Keratinocyte (primary cell): ENCODE results near the gene PGAP3. TPM values are rescaled to one million over a fixed set of nuclear protein-coding genes. Genes with fewer than 3 reads are reported as not detected.

Experiments
- DNase-seq: peaks from one replicate; pipeline ENCODE4 v3.0.0-alpha.2; 2011; ENCODE audit warnings: low read depth, missing footprints, low spot score
- FAIRE-seq: peaks from 2 replicates; lab custom pipeline; 2011; peaks lifted over from hg19 to GRCh38; lab: Jason Lieb, UNC
- H2AFZ ChIP-seq: 2 replicates; pipeline ENCODE4 v1.6.0; 2012; ENCODE audit warnings: low read length, control low read depth, inconsistent platforms; ENCODE audit not compliant: control insufficient read depth
- H3K27ac ChIP-seq: 2 replicates; pipeline ENCODE4 v1.5.1; 2011; ENCODE audit warnings: low read length; ENCODE audit not compliant: control insufficient read depth, insufficient read depth
- H3K27me3 ChIP-seq: 3 replicates; pipeline ENCODE4 v1.6.0; 2011; ENCODE audit warnings: low read length; ENCODE audit not compliant: control insufficient read depth, insufficient read depth; ENCODE audit errors: extremely low read depth
- H3K36me3 ChIP-seq, 2 experiments: 2 replicates in 1 of 2; 3 replicates in 1 of 2; pipeline ENCODE4 v1.5.1; 2011; ENCODE audit warnings: low read length in 2 of 2, mild to moderate bottlenecking in 1 of 2; ENCODE audit not compliant: control insufficient read depth in 2 of 2, insufficient read depth in 2 of 2; ENCODE audit errors: extremely low read depth in 1 of 2
- H3K4me1 ChIP-seq: 3 replicates; pipeline ENCODE4 v1.5.1; 2011; ENCODE audit warnings: low read length; ENCODE audit not compliant: control insufficient read depth, insufficient read depth; ENCODE audit errors: extremely low read depth
- H3K4me2 ChIP-seq: 3 replicates; pipeline ENCODE4 v1.6.0; 2011; ENCODE audit warnings: low read depth, low read length; ENCODE audit not compliant: control insufficient read depth, insufficient read depth; ENCODE audit errors: extremely low read depth
- H3K4me3 ChIP-seq, 3 experiments: fragments of 200-600 bp in 1 of 3; sonication (generic) in 1 of 3; 2 replicates in 2 of 3; 3 replicates in 1 of 3; pipeline ENCODE4 v1.5.1; 2011 to 2016; ENCODE audit warnings: low read length in 3 of 3, mild to moderate bottlenecking in 3 of 3, control low read depth in 2 of 3, inconsistent platforms in 1 of 3, low read depth in 1 of 3, mixed read lengths in 1 of 3, mixed run types in 1 of 3, moderate library complexity in 1 of 3; ENCODE audit not compliant: control insufficient read depth in 2 of 3, insufficient read depth in 2 of 3; ENCODE audit errors: extremely low read depth in 1 of 3
- H3K79me2 ChIP-seq: 2 replicates; pipeline ENCODE4 v1.6.0; 2012; ENCODE audit warnings: low read length; ENCODE audit not compliant: control insufficient read depth, insufficient read depth
- H3K9ac ChIP-seq: 3 replicates; pipeline ENCODE4 v1.6.0; 2011; ENCODE audit warnings: low read length; ENCODE audit not compliant: control insufficient read depth, insufficient read depth; ENCODE audit errors: extremely low read depth
- H3K9me1 ChIP-seq: 3 replicates; pipeline ENCODE4 v1.6.0; 2011; ENCODE audit warnings: low read length; ENCODE audit not compliant: control insufficient read depth, insufficient read depth; ENCODE audit errors: extremely low read depth
- H3K9me3 ChIP-seq: 2 replicates; pipeline ENCODE4 v1.5.1; 2012; ENCODE audit warnings: low read depth, low read length; ENCODE audit not compliant: control insufficient read depth
- H4K20me1 ChIP-seq: 3 replicates; pipeline ENCODE4 v1.6.0; 2011; ENCODE audit warnings: low read length; ENCODE audit not compliant: control insufficient read depth, insufficient read depth; ENCODE audit errors: extremely low read depth
- EZH2 ChIP-seq: IDR thresholded peaks from one replicate; pipeline ENCODE4 v1.6.1; 2012; ENCODE audit warnings: inconsistent platforms, mild to moderate bottlenecking, low read length, moderate library complexity
- dilution Hi-C: fragments of 300-500 bp; cut with MboI; formaldehyde crosslinking; loops from one replicate; pipeline ENCODE4 v1.7.0; 2020; ENCODE audit warnings: low sequenced_read_pairs; ENCODE audit not compliant: extremely low pct_ligation_motif_present
- polyA plus RNA-seq, 5 experiments: library from polyadenylated mRNA; depleted of rRNA in 3 of 5; stranded (reverse) in 3 of 5; stranded (forward) in 1 of 5; unstranded in 1 of 5; fragments of >200 nt; gene quantifications; 1 replicate in 1 of 5; 2 replicates in 3 of 5; 3 replicates in 1 of 5; pipeline versions ENCODE4 v1.2.1 to v1.2.3, GENCODE V29; 2011 to 2012; ENCODE audit warnings: missing spikeins in 2 of 5, low read depth in 1 of 5, low replicate concordance in 1 of 5
- TF ChIP-seq, protein P1 (sequence below), 3 experiments: IDR thresholded peaks in 1 of 3; conservative IDR thresholded peaks in 1 of 3; optimal IDR thresholded peaks in 1 of 3; 2 replicates in 2 of 3; 3 replicates in 1 of 3; pipeline versions ENCODE3 to v1.5.1; 2011; ENCODE audit warnings: low read length in 3 of 3, mild to moderate bottlenecking in 3 of 3, moderate library complexity in 2 of 3, control low read depth in 1 of 3, inconsistent platforms in 1 of 3; ENCODE audit not compliant: insufficient read depth in 2 of 3; ENCODE audit errors: extremely low read depth in 1 of 3

The PGAP3 gene
- polyA plus RNA-seq, 1 donor (not counting 4 experiments of a cell fraction or from before 2014, with no cell fraction given), result 5.6 TPM

GRCh38 chr17:39647256-39647655 is 40.6 kb downstream of the PGAP3 start:
- FAIRE-seq (no peak), DNase-seq (no peak)
- TF ChIP-seq, protein P1, sequence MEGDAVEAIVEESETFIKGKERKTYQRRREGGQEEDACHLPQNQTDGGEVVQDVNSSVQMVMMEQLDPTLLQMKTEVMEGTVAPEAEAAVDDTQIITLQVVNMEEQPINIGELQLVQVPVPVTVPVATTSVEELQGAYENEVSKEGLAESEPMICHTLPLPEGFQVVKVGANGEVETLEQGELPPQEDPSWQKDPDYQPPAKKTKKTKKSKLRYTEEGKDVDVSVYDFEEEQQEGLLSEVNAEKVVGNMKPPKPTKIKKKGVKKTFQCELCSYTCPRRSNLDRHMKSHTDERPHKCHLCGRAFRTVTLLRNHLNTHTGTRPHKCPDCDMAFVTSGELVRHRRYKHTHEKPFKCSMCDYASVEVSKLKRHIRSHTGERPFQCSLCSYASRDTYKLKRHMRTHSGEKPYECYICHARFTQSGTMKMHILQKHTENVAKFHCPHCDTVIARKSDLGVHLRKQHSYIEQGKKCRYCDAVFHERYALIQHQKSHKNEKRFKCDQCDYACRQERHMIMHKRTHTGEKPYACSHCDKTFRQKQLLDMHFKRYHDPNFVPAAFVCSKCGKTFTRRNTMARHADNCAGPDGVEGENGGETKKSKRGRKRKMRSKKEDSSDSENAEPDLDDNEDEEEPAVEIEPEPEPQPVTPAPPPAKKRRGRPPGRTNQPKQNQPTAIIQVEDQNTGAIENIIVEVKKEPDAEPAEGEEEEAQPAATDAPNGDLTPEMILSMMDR (optimal IDR thresholded peaks at IDR 0.05 in 1 of 3, IDR thresholded peaks at IDR 0.05 in 1 of 3, conservative IDR thresholded peaks at IDR 0.05 in 1 of 3; ENCODE audit: extremely low read depth in 1 of 3, insufficient read depth in 2 of 3, low read length in 3 of 3), result no peak
- TF ChIP-seq EZH2, result no peak
- Histone ChIP-seq H4K20me1 (peaks cover 10% of the 10 kb centered on the region), H3K36me3 (peaks cover 0 to 3% of the 10 kb centered on the region in 2 experiments), H2AFZ (no peak overlapping the region), H3K27me3 (no peaks in the 10 kb centered on the region), H3K4me3 (no peak overlapping the region), H3K27ac (no peak overlapping the region), H3K79me2 (peaks cover 23% of the 10 kb centered on the region), H3K9me1 (peaks cover 3% of the 10 kb centered on the region), H3K4me2 (no peak overlapping the region), H3K4me1 (peaks cover 13% of the 10 kb centered on the region), H3K9ac (no peak overlapping the region), H3K9me3 (no peaks in the 10 kb centered on the region)
- dilution Hi-C loops, result no loop called here

DNA sequence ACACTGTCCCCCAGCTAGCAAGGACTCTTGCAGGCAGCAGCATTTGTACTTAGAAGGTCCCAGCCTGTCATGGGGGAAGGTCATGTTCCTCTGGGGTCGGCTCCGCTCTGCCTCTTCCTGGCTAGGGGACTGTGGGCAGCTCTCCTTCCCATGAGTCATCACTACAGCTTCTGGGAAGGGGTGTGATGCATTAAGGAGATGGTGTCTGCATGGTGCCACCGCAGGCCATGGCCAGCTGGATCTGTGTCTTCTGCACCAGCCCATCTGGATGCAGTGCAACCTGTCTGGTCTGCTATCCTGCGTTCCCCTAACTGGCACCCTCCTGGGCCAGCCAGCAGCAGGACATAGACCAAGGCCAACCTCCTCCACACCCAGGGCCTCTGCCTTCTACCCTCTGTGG is 44.6 kb downstream of the PGAP3 start:
- dilution Hi-C loops, result no loop called here
- no peak overlapping the region for H3K4me3 ChIP-seq
- no peak overlapping the region for H3K27ac ChIP-seq
- H3K9me1 ChIP-seq, result peaks cover 3% of the 10 kb centered on the region
- TF ChIP-seq, protein P1 (optimal IDR thresholded peaks at IDR 0.05 in 1 of 3, IDR thresholded peaks at IDR 0.05 in 1 of 3, conservative IDR thresholded peaks at IDR 0.05 in 1 of 3; ENCODE audit: extremely low read depth in 1 of 3, insufficient read depth in 2 of 3, low read length in 3 of 3), result no peak
- TF ChIP-seq EZH2, result no peak
- no peak overlapping the region for H3K9ac ChIP-seq
- FAIRE-seq, result no peak
- no peaks in the 10 kb centered on the region for H3K9me3 ChIP-seq
- peaks cover 0 to 3% of the 10 kb centered on the region in 2 experiments for H3K36me3 ChIP-seq
- H3K4me1 ChIP-seq, result peaks cover 16% of the 10 kb centered on the region
- peaks cover 10% of the 10 kb centered on the region for H4K20me1 ChIP-seq
- H3K4me2 ChIP-seq, result no peak overlapping the region
- H3K79me2 ChIP-seq, result peaks cover 41% of the 10 kb centered on the region
- no peak for DNase-seq
- no peak overlapping the region for H2AFZ ChIP-seq
- H3K27me3 ChIP-seq, result no peaks in the 10 kb centered on the region
